OCI-LY1 (cell line): ENCODE results near the gene DDR2.

ENCODE experiments used
- H2AFZ ChIP-seq: fragments of 200-600 bp; sonication (generic), shearing (Covaris generic); 2 replicates; pipeline ENCODE4 v1.6.0; 2014; ENCODE audit warnings: antibody characterized with exemption, mild to moderate bottlenecking, low read length
- H3F3A ChIP-seq: fragments of 200-600 bp; sonication (generic), shearing (Covaris generic); 2 replicates; pipeline ENCODE4 v1.6.0; 2014; ENCODE audit warnings: mild to moderate bottlenecking, antibody characterized with exemption, low read length, moderate library complexity; ENCODE audit not compliant: insufficient read depth
- H3K27ac ChIP-seq: fragments of 200-600 bp; sonication (generic); 2 replicates; pipeline ENCODE4 v1.5.1; 2014; ENCODE audit warnings: low read length, mixed run types, mild to moderate bottlenecking, low read depth; ENCODE audit not compliant: poor library complexity, severe bottlenecking
- H3K27me3 ChIP-seq: fragments of 200-600 bp; sonication (generic); 2 replicates; pipeline ENCODE4 v1.6.0; 2014; ENCODE audit warnings: antibody characterized with exemption, mild to moderate bottlenecking, low read length, moderate library complexity; ENCODE audit not compliant: insufficient read depth
- H3K36me3 ChIP-seq: fragments of 200-600 bp; sonication (generic); 2 replicates; pipeline ENCODE4 v1.6.1; 2014; ENCODE audit warnings: mild to moderate bottlenecking, antibody characterized with exemption, low read length, moderate library complexity, mixed read lengths; ENCODE audit not compliant: insufficient read depth
- H3K4me1 ChIP-seq: fragments of 200-600 bp; sonication (generic); 2 replicates; pipeline ENCODE4 v1.5.1; 2014; ENCODE audit warnings: mild to moderate bottlenecking, low read length, moderate library complexity; ENCODE audit not compliant: insufficient read depth, severe bottlenecking
- H3K4me2 ChIP-seq: fragments of 200-600 bp; sonication (generic), shearing (Covaris generic); 2 replicates; pipeline ENCODE4 v1.6.1; 2014; ENCODE audit warnings: low read length
- H3K4me3 ChIP-seq: fragments of 200-600 bp; sonication (generic); 2 replicates; pipeline ENCODE4 v1.5.1; 2014; ENCODE audit warnings: low read length, low read depth, mild to moderate bottlenecking, mixed read lengths; ENCODE audit not compliant: poor library complexity, severe bottlenecking
- H3K79me2 ChIP-seq: fragments of 200-600 bp; shearing (Covaris generic); 2 replicates; pipeline ENCODE4 v1.6.1; 2016; ENCODE audit warnings: mixed run types, low read length, mixed read lengths; ENCODE audit not compliant: insufficient read depth
- H3K9ac ChIP-seq: fragments of 200-600 bp; sonication (generic), shearing (Covaris generic); 2 replicates; pipeline ENCODE4 v1.6.1; 2014; ENCODE audit warnings: mild to moderate bottlenecking, low read length, mixed read lengths
- H3K9me2 ChIP-seq: fragments of 200-600 bp; sonication (generic), shearing (Covaris generic); 2 replicates; pipeline ENCODE4 v1.6.1; 2014; ENCODE audit warnings: low read depth, mild to moderate bottlenecking, low read length, mixed read lengths
- H3K9me3 ChIP-seq: fragments of 200-600 bp; shearing (Covaris generic); 2 replicates; pipeline ENCODE4 v1.6.1; 2014; ENCODE audit warnings: low read length, mixed read lengths
- H4K20me1 ChIP-seq: fragments of 200-600 bp; sonication (generic), shearing (Covaris generic); 2 replicates; pipeline ENCODE4 v1.6.0; 2016; ENCODE audit warnings: mild to moderate bottlenecking, low read length; ENCODE audit not compliant: insufficient read depth
- CTCF ChIP-seq: fragments of 200-600 bp; sonication (generic), shearing (Covaris generic); IDR thresholded peaks from 2 replicates; pipeline ENCODE4 v1.5.1; 2017; ENCODE audit warnings: mild to moderate bottlenecking, antibody characterized with exemption, low read length, moderate library complexity, mixed read lengths
- EZH2 ChIP-seq: fragments of 200-600 bp; sonication (generic), shearing (Covaris generic); IDR thresholded peaks from 2 replicates; pipeline ENCODE4 v1.8.0; 2017; ENCODE audit warnings: borderline replicate concordance, mixed run types, mild to moderate bottlenecking, antibody characterized with exemption, low read length, moderate library complexity, mixed read lengths

The DDR2 gene

GRCh38 chr1:162660574-162660973 is 28.3 kb downstream of the DDR2 start:
- H3K4me3 ChIP-seq, result no peak overlapping the region
- no peak overlapping the region for H3K9ac ChIP-seq
- H4K20me1 ChIP-seq, result no peaks in the 10 kb centered on the region
- H3K27me3 ChIP-seq, result no peaks in the 10 kb centered on the region
- no peaks in the 10 kb centered on the region for H3F3A ChIP-seq
- no peak for TF ChIP-seq EZH2
- no peaks in the 10 kb centered on the region for H3K36me3 ChIP-seq
- no peak overlapping the region for H2AFZ ChIP-seq
- no peaks in the 10 kb centered on the region for H3K79me2 ChIP-seq
- no peak overlapping the region for H3K27ac ChIP-seq
- no peaks in the 10 kb centered on the region for H3K4me1 ChIP-seq
- H3K4me2 ChIP-seq, result no peak overlapping the region
- no peaks in the 10 kb centered on the region for H3K9me3 ChIP-seq
- H3K9me2 ChIP-seq, result no peaks in the 10 kb centered on the region

- Histone ChIP-seq H3K36me3 (no peaks in the 10 kb centered on the region), H3K79me2 (no peaks in the 10 kb centered on the region), H3K9me3 (no peaks in the 10 kb centered on the region), H4K20me1 (no peaks in the 10 kb centered on the region), H3F3A (no peaks in the 10 kb centered on the region), H3K9ac (no peak overlapping the region), H3K27me3 (no peaks in the 10 kb centered on the region), H3K27ac (no peak overlapping the region), H3K4me2 (no peak overlapping the region), H3K4me3 (no peak overlapping the region), H2AFZ (no peak overlapping the region), H3K9me2 (no peaks in the 10 kb centered on the region), H3K4me1 (no peaks in the 10 kb centered on the region)
- no peak for TF ChIP-seq EZH2
- no peak for TF ChIP-seq CTCF
Observed at GRCh38 chr1:162661336-162661735, 29.1 kb downstream of the DDR2 start.

GRCh38 chr1:162662013-162662412 is 29.7 kb downstream of the DDR2 start:
- Histone ChIP-seq H3K4me3 (no peak overlapping the region), H3K4me1 (no peaks in the 10 kb centered on the region), H3K4me2 (no peak overlapping the region), H3K27me3 (no peaks in the 10 kb centered on the region), H3F3A (no peaks in the 10 kb centered on the region), H3K27ac (no peak overlapping the region), H3K9me2 (no peaks in the 10 kb centered on the region), H3K9me3 (no peaks in the 10 kb centered on the region), H3K79me2 (no peaks in the 10 kb centered on the region), H3K36me3 (no peaks in the 10 kb centered on the region), H3K9ac (no peak overlapping the region), H2AFZ (no peak overlapping the region), H4K20me1 (no peaks in the 10 kb centered on the region)
- no peak for TF ChIP-seq CTCF
- TF ChIP-seq EZH2, result no peak

GRCh38 chr1:162663086-162663485 is 30.8 kb downstream of the DDR2 start:
- Histone ChIP-seq H3K27me3 (no peaks in the 10 kb centered on the region), H3K4me3 (no peak overlapping the region), H4K20me1 (no peaks in the 10 kb centered on the region), H3K4me2 (no peak overlapping the region), H3K4me1 (no peaks in the 10 kb centered on the region), H3K9me3 (no peaks in the 10 kb centered on the region), H3K27ac (no peak overlapping the region), H3F3A (no peaks in the 10 kb centered on the region), H3K9ac (no peak overlapping the region), H3K9me2 (no peaks in the 10 kb centered on the region), H2AFZ (no peak overlapping the region), H3K79me2 (no peaks in the 10 kb centered on the region), H3K36me3 (no peaks in the 10 kb centered on the region)
- TF ChIP-seq CTCF (no peak), EZH2 (no peak)
